SK-N-MC (cell line): ENCODE measurements around the gene SMCP.

ENCODE experiments used
- DNase-seq: peaks from one replicate; pipeline ENCODE4 v3.0.0-alpha.2; 2011; ENCODE audit warnings: low read depth, low spot score
- H3K27ac ChIP-seq: fragments of 200-600 bp; sonication (generic); 2 replicates; pipeline ENCODE4 v1.5.1; 2016; ENCODE audit warnings: mixed run types
- H3K36me3 ChIP-seq: fragments of 200-600 bp; sonication (generic); 2 replicates; pipeline ENCODE4 v1.6.1; 2017; ENCODE audit warnings: antibody characterized with exemption, low read length, mixed read lengths; ENCODE audit not compliant: insufficient read depth
- H3K4me3 ChIP-seq: fragments of 200-600 bp; sonication (generic); 2 replicates; pipeline ENCODE4 v1.5.1; 2016
- H3K9ac ChIP-seq: fragments of 200-600 bp; sonication (generic); 2 replicates; pipeline ENCODE4 v1.8.0; 2017; ENCODE audit warnings: mixed run types, mixed read lengths; ENCODE audit not compliant: insufficient read length
- H3K9me3 ChIP-seq: fragments of 200-600 bp; sonication (generic); 2 replicates; pipeline ENCODE4 v1.6.1; 2017; ENCODE audit warnings: low read depth, mild to moderate bottlenecking, antibody characterized with exemption, low read length, moderate library complexity, mixed read lengths
- EZH2 ChIP-seq: fragments of 200-600 bp; sonication (generic); IDR thresholded peaks from one replicate; pipeline ENCODE4 v1.6.1; 2017; ENCODE audit warnings: antibody characterized with exemption
- FOXP2 ChIP-seq: optimal IDR thresholded peaks from 2 replicates; pipeline ENCODE3; 2011; ENCODE audit warnings: mild to moderate bottlenecking, moderate library complexity; ENCODE audit not compliant: insufficient read depth; ENCODE audit errors: extremely low read length, control extremely low read depth
- POLR2AphosphoS5 ChIP-seq: IDR thresholded peaks from 2 replicates; pipeline ENCODE4 v1.6.1; 2012; ENCODE audit warnings: mild to moderate bottlenecking, low read depth, low read length, borderline replicate concordance

SMCP gene

GRCh38 chr1:152884085-152884484, 6.0 kb downstream of the SMCP start:
- H3K36me3 ChIP-seq = no peaks in the 10 kb centered on the region
- H3K27ac ChIP-seq = no peak overlapping the region
- no peak for TF ChIP-seq POLR2AphosphoS5
- TF ChIP-seq EZH2 = no peak
- TF ChIP-seq FOXP2 = no peak
- no peak overlapping the region for H3K4me3 ChIP-seq
- H3K9me3 ChIP-seq = no peaks in the 10 kb centered on the region
- no peak overlapping the region for H3K9ac ChIP-seq
- DNase-seq = no peak

GRCh38 chr1:152884506-152884905, 6.4 kb downstream of the SMCP start:
- Histone ChIP-seq H3K27ac (no peak overlapping the region), H3K4me3 (no peak overlapping the region), H3K36me3 (no peaks in the 10 kb centered on the region), H3K9ac (no peak overlapping the region), H3K9me3 (no peaks in the 10 kb centered on the region)
- DNase-seq = no peak
- TF ChIP-seq FOXP2 (no peak), POLR2AphosphoS5 (no peak), EZH2 (no peak)

GRCh38 chr1:152884966-152885624, 7.0 kb downstream of the SMCP start:
- TF ChIP-seq EZH2 (no peak), POLR2AphosphoS5 (no peak), FOXP2 (no peak)
- DNase-seq = no peak
- H3K9me3 ChIP-seq = no peaks in the 10 kb centered on the region
- H3K36me3 ChIP-seq = no peaks in the 10 kb centered on the region
- H3K27ac ChIP-seq = no peak overlapping the region
- H3K4me3 ChIP-seq = no peak overlapping the region
- H3K9ac ChIP-seq = no peak overlapping the region

- Histone ChIP-seq H3K27ac (no peak overlapping the region), H3K36me3 (no peaks in the 10 kb centered on the region), H3K4me3 (no peak overlapping the region), H3K9me3 (no peaks in the 10 kb centered on the region), H3K9ac (no peak overlapping the region)
- no peak for DNase-seq
- no peak for TF ChIP-seq POLR2AphosphoS5
These were observed 8.0 kb downstream of the SMCP start for GRCh38 chr1:152886085-152886484.

- Histone ChIP-seq H3K9ac (no peak overlapping the region), H3K4me3 (no peak overlapping the region), H3K9me3 (no peaks in the 10 kb centered on the region), H3K36me3 (no peaks in the 10 kb centered on the region), H3K27ac (no peak overlapping the region)
- DNase-seq = no peak
- no peak for TF ChIP-seq FOXP2
- no peak for TF ChIP-seq POLR2AphosphoS5
- no peak for TF ChIP-seq EZH2
These were observed 8.8 kb downstream of the SMCP start for GRCh38 chr1:152886758-152887409.

- no peaks in the 10 kb centered on the region for H3K36me3 ChIP-seq
- H3K27ac ChIP-seq = no peak overlapping the region
- no peak overlapping the region for H3K9ac ChIP-seq
- no peaks in the 10 kb centered on the region for H3K9me3 ChIP-seq
- no peak for DNase-seq
- TF ChIP-seq POLR2AphosphoS5 (no peak), EZH2 (no peak), FOXP2 (no peak)
- no peak overlapping the region for H3K4me3 ChIP-seq
These were observed 10.0 kb downstream of the SMCP start for GRCh38 chr1:152888126-152888525.

- Histone ChIP-seq H3K27ac (no peak overlapping the region), H3K9me3 (no peaks in the 10 kb centered on the region), H3K4me3 (no peak overlapping the region), H3K9ac (no peak overlapping the region), H3K36me3 (no peaks in the 10 kb centered on the region)
- no peak for DNase-seq
- no peak for TF ChIP-seq EZH2
These were observed 20.9 kb downstream of the SMCP start for GRCh38 chr1:152899027-152899426.

GRCh38 chr1:152899883-152900282, 21.8 kb downstream of the SMCP start:
- H3K4me3 ChIP-seq = no peak overlapping the region
- no peak overlapping the region for H3K9ac ChIP-seq
- no peak overlapping the region for H3K27ac ChIP-seq
- DNase-seq = no peak
- TF ChIP-seq EZH2 (no peak), POLR2AphosphoS5 (no peak), FOXP2 (no peak)
- no peaks in the 10 kb centered on the region for H3K9me3 ChIP-seq
- no peaks in the 10 kb centered on the region for H3K36me3 ChIP-seq

GRCh38 chr1:152901631-152902030, 23.5 kb downstream of the SMCP start:
- no peaks in the 10 kb centered on the region for H3K36me3 ChIP-seq
- H3K9me3 ChIP-seq = no peaks in the 10 kb centered on the region
- DNase-seq = no peak

More at GRCh38 chr1:152901631-152902030, 23.5 kb downstream of the SMCP start:
- Histone ChIP-seq H3K27ac (no peak overlapping the region), H3K9ac (no peak overlapping the region), H3K4me3 (no peak overlapping the region)
- TF ChIP-seq POLR2AphosphoS5 (no peak), EZH2 (no peak), FOXP2 (no peak)
